ENCODE results near the gene PRKCH. TPM values are rescaled to one million over a fixed set of nuclear protein-coding genes. Genes with fewer than 3 reads are reported as not detected.

PRKCH gene
- total RNA-seq, 3 donors from 2014 or later = 27.0 to 41.3 (median 34.0) TPM

GRCh38 chr14:61510736-61511557, 189.6 kb downstream of the PRKCH start:
- H3K27ac ChIP-seq = peak overlapping the region; percentile 64 to 67
- no peak for DNase-seq (ENCODE audit: low spot score in 2 of 2)
- no peak overlapping the region for H3K4me3 ChIP-seq
- TF ChIP-seq POLR2AphosphoS5 (IDR thresholded peaks at IDR 0.05) (no peak), POLR2A (IDR thresholded peaks at IDR 0.05) (no peak), CTCF (IDR thresholded peaks at IDR 0.05) (no peak)
- intact Hi-C loops (cut with DNase I; ENCODE audit: low total_unique reads) = loop anchor here (1.0 kb wide), 1 partner anchor 41 kb away; no protein-coding TSS in a partner anchor
- H3K27me3 ChIP-seq = no peaks in the 10 kb centered on the region
- no peaks in the 10 kb centered on the region for H3K9me3 ChIP-seq
- peaks cover 6 to 10% of the 10 kb centered on the region in 2 donors for H3K4me1 ChIP-seq
- H3K36me3 ChIP-seq = no peaks in the 10 kb centered on the region

GRCh38 chr14:61511558-61511948, 190.2 kb downstream of the PRKCH start:
- H3K27ac ChIP-seq = peak overlapping the region; percentile 64 to 67
- H3K9me3 ChIP-seq = no peaks in the 10 kb centered on the region
- peak in 1 of 2 donors; percentile 67 for DNase-seq (ENCODE audit: low spot score in 2 of 2)
- peaks cover 6 to 10% of the 10 kb centered on the region in 2 donors for H3K4me1 ChIP-seq
- H3K4me3 ChIP-seq = no peak overlapping the region
- no peaks in the 10 kb centered on the region for H3K36me3 ChIP-seq
- H3K27me3 ChIP-seq = no peaks in the 10 kb centered on the region
- intact Hi-C loops (cut with DNase I; ENCODE audit: low total_unique reads) = no loop called here
- TF ChIP-seq POLR2AphosphoS5 (IDR thresholded peaks at IDR 0.05) (peak in 2 of 3 donors; percentile 22 to 36), CTCF (IDR thresholded peaks at IDR 0.05) (no peak), POLR2A (IDR thresholded peaks at IDR 0.05) (no peak)

GRCh38 chr14:61512026-61512834, 190.9 kb downstream of the PRKCH start:
- peaks cover 6 to 10% of the 10 kb centered on the region in 2 donors for H3K4me1 ChIP-seq
- no peak overlapping the region for H3K4me3 ChIP-seq
- no peaks in the 10 kb centered on the region for H3K27me3 ChIP-seq
- no peaks in the 10 kb centered on the region for H3K36me3 ChIP-seq
- DNase-seq (ENCODE audit: low spot score in 2 of 2) = no peak
- H3K9me3 ChIP-seq = no peaks in the 10 kb centered on the region
- H3K27ac ChIP-seq = peak overlapping the region; percentile 64 to 67
- TF ChIP-seq CTCF (IDR thresholded peaks at IDR 0.05) = no peak
- TF ChIP-seq POLR2A (IDR thresholded peaks at IDR 0.05) = no peak
- TF ChIP-seq POLR2AphosphoS5 (IDR thresholded peaks at IDR 0.05) = no peak
- intact Hi-C loops (cut with DNase I; ENCODE audit: low total_unique reads) = no loop called here

GRCh38 chr14:61513986-61514830, 192.8 kb downstream of the PRKCH start:
- intact Hi-C loops (cut with DNase I; ENCODE audit: low total_unique reads) = no loop called here

More at GRCh38 chr14:61513986-61514830, 192.8 kb downstream of the PRKCH start:
- no peak for DNase-seq (ENCODE audit: low spot score in 2 of 2)
- Histone ChIP-seq H3K27ac (peak overlapping the region; percentile 43 to 54), H3K4me1 (peaks cover 6 to 10% of the 10 kb centered on the region in 2 donors), H3K4me3 (no peak overlapping the region), H3K27me3 (no peaks in the 10 kb centered on the region), H3K9me3 (no peaks in the 10 kb centered on the region), H3K36me3 (no peaks in the 10 kb centered on the region)
- TF ChIP-seq POLR2A (IDR thresholded peaks at IDR 0.05) (no peak), CTCF (IDR thresholded peaks at IDR 0.05) (no peak), POLR2AphosphoS5 (IDR thresholded peaks at IDR 0.05) (no peak)

Data from breast epithelium (tissue), 4 donors.